HG03175 (cell line): ENCODE results near the gene SHBG.

ENCODE experiments used
- ATAC-seq: cut with Tn5 transposase; IDR thresholded peaks from one replicate; pipeline ENCODE4 v1.9.1; 2021; ENCODE audit warnings: mild to moderate bottlenecking, moderate library complexity; ENCODE audit not compliant: unreplicated experiment

SHBG gene

DNA sequence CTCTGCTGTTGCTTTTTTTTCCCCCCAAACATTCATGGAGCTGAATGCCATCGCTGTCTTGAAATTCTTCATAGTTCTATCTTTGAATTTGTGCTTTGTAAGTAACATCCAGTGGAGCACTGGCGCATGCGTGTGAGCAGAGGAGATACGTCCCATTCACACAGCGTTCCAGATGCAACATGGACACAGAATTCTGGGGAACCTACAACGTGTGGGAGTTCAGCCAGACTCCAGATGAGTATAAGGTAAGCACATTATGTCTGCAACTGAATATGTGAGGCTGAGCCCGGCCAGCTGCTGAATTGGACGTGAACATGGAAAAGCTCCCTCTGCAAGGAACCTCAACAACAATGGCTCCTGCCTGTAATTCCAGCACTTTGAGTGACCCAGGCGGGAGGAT is 16.5 kb downstream of the SHBG start:
- ATAC-seq: no peak

DNA sequence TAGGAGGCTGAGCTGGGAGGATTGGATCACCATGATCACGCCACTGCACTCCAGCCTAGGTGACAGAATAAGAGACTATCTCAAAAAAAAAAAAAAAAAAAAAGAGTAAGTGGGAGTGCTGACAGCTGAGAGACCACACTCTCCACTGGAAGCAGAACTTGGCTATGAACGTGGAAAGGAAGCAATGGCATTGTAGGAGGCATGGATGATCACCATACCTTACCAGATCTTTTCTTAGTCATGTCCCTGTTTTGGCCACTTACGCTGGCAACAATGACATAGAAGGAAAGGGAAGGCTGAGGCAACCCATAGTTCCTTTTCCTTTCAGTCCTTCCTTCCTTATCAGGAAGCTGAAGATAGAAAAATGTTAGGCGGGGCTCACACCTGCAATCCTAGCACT is 17.1 kb downstream of the SHBG start:
- no peak for ATAC-seq

DNA sequence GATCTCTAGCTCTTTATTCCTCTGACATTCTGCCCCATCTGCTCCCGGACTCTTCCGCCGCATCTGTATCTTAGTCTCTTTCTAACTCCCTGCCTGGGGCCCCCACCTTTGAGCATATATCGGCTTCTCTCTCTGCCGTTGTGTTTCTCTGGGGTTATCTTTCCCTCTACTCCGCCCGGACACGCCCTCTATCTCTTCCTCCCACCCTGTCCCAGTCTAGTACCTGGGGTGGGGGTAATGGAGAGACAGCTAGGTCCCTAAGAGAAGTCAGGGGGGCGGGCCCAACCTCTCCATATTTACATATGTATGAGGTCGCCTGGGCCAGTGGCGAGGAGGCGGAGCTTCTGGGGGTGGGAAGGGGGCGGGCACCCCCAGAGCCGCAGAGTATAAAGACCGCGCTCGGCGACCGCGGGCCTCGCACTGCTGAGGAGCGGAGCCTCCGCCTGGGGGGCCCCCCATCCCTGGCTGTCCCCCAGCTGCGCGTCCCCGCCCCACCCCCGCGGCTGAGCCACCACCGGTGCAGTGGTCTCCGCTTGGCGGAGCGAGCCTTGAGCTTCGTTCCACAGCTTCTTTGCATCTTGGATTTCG is 20.7 kb downstream of the SHBG start, which contains the start of gene ATP1B2:
TSS of gene ATP1B2 (plus strand) at position 418 of the 588 bp plus-strand sequence. CDS start 593 bp downstream, outside the sequence.
- no peak for ATAC-seq

DNA sequence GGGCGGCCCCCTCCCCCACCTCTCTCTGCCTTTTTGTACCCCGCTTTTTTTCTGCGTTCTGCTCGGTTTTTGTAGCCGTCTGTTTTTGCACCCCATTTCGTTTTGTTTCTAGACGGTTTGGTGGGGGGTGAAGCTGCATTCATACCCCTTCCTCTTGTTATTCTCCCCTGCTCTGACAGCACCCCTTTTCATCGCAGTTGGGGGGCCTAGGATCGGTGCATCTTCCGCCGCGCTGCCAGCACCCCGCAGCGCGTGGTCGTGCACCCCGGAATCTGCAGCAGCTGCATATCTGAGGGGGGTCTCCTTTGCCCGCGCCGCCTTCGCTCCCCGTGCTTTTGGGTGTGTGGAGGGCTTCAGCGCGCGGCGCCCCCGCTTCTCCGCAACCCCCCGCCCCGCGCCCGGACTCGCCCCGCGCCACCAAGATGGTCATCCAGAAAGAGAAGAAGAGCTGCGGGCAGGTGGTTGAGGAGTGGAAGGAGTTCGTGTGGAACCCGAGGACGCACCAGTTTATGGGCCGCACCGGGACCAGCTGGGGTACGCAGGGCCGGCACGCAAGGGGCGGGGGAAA is 21.2 kb downstream of the SHBG start:
- no peak for ATAC-seq

DNA sequence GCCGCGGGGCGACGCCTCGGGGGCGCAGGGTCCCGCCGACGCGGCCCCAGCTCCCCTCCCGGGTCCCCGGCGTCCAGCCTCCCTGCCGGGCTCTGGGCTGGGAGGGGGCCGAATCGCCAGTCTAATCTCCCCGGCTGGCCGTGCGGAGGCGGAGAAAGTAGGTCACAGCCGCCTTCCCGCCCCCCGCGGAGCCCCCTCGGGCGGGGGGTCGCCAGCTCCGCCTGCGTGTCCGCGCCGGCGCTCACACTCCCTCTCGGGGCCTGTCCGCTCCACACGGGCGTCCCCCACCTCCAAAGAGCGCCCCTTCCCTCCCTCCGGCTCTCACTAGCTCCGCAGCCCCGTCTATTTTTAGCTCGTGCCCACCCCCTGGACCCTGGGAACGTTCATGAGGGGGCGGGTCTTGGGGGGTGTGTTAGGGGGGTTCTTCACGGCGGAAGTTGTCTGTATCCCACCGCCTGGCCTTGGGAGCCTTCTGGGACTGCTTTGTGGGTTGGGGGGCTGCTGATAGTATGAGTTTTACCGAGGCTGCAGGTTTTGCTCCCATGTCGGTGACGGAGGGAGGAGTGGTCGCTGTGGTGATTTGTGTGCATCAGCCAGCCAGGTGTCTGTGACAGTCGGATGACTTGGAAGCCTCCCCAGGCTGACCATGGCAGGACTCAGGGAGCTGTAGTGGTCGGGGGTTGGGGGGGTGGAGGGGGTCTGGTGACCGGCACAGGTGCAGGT is 21.9 kb downstream of the SHBG start:
- no peak for ATAC-seq

DNA sequence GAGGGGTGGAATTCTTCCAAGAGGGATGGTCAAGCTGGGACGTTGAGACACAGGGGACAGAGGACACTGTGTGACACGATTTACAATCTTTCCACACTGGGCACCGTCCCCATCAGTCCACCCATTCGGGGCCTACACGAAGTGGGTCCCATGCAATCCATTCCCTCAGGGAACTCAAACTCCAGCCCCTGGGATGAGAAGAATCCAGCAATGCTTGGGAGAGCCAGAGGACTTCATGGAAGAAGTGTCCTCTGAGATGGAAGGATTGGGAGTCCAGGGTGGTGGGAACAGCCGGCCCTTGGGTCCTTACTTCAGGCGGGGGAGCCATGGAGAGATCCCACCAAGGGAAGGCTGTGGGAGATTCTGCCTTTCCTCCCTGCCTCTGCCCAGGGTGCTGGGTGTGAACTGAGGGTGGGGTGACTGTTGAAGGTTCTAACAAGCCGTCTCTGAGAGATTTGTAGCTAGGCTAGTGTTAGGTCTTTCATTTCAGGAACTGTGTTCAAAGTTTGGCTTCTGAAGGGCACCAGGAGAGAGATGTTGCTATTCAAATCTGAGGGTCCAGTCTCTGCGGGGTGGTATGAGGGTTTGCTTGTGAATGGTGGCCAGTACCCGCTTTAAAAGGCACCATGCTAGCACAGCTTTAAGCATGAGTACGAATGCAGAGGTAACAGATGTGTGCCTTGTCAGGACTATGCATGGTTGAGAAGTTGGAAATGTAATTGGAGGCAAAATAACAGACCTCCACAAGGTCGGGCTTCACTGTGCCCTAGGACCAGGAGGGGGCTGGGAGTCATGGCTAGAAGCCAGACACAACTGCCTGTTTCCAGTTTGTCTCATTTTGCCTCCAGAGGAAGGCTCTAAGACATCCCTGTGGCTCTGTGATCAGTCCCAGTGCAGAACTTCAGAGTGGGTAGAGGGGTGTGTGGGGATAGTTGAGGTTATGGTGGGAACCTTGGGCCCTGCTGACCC is 22.7 kb downstream of the SHBG start:
- no peak for ATAC-seq

DNA sequence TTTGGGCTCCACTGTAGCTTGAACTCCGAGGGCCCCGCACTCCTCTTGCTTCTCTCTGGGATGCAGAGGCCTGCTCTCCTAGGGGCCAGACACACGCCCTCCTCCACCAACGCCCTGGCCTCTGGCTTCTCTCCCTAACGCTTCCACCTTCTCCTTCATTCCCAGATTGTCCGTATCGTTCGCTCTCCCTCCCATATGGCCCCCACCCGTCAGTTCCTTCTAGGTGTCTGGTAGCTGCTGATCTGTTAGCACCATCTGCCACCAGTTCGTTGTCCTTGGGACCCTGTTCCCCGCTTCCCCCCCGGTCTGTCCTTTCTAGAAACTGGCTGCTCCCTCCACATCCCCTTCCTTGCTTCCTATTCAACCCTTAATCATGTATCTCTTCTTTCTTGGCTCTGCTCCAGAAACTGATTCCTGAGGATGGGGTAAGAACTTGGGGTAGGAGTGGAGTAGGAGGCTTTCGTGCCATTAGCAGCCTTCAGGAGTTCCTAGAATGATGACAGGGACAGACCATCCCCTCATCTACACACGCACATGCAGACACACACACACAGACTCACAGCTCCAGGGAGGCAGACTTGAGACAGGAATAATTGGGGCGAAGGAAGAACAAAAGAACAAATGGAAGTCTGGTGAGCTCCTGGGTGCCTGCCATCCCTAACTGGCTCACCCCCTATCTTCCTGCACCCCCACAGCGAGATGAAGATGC is 25.1 kb downstream of the SHBG start:
- ATAC-seq: no peak

DNA sequence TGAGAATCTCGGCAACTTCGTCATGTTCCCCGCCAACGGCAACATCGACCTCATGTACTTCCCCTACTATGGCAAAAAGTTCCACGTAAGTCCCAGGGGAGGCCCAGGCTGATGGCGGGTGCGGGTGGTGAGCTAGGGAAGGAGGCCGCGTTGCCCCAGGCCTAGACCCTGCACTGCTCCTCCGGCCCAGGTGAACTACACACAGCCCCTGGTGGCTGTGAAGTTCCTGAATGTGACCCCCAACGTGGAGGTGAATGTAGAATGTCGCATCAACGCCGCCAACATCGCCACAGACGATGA is 25.6 kb downstream of the SHBG start:
- no peak for ATAC-seq

DNA sequence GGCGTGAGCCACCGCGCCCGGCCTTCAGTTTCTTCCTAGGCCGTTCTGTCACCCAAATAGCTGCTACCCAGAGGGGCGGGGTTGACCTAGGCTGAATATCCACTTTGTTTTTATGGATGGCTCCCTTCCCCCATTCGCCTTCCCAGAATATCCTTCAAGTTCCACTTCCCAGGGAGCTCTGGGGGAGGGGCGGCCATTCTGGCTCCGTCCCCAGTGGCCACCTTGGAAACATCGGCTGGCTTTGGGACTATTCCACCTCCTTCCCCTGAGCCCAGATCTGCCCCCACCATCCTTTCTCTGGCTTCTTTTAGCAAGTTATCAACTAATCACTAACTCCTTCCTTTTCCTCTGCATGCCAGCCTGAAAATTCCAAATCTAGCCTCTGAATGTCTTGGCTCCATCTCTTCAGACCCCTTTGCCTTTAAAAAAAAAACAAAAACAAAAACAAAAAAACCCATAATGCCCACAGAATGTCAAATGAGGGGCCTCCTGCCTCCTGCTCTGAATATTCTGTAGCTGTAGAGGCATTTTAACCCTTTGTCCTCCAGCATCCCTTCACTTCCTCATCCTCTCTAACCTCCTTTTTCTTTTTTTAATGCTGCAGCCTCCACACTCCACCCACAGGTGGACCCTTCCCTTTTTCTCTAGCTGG is 27.1 kb downstream of the SHBG start:
- no peak for ATAC-seq

DNA sequence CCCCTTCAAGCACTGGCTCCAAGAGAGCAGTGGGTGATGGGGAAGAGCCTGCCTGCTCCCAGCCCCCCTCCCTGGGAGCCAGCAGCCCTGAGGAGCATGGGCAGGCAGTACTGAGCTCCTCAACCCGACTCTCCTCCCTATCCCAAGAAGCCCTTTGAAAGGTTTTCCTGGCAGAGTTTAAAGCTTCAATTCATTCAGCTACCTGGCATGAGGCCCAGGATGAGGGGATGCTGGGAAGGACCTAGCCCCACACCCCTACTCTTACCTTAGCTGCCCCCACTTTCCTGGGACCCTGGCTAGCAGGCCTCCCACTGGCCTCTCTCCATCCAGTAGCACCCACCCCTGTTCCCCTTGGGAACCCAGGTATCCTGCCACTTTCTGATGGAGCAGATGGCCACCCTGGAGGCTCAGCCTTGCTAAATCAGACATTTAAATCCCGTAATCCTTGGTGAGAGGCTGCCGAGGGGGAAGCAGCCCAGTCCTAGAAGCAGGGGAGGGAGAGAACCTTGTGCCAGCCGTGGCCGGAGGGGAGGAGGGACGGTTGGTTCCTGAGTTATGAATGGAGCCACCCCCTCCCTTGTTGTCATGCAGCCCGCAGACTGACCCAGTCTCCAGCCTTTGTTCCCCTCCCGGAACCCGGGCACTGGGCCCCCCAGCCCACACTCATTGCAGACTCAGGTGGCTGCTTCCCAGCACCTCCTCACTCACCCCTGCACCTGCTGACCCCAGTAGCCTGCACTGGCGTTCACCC is 37.9 kb downstream of the SHBG start:
- ATAC-seq: no peak

DNA sequence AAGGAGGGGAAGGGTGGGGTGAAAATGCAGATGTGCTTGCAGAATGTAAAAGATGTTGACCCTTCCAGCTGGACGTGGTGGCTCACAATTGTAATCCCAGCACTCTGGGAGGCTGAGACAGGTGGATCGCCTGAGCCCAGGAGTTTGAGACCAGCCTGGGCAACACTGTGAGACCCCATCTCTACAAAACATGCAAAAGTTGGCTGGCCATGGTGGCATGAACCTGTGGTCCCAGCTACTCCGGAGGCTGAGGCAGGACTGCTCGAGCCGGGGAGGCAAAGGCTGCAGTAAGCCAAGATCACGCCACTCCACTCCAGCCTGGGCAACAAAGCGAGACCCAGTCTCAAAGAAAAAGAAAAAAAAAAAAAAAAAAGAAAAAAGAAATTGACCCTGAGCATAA is 38.5 kb downstream of the SHBG start:
- ATAC-seq: no peak

DNA sequence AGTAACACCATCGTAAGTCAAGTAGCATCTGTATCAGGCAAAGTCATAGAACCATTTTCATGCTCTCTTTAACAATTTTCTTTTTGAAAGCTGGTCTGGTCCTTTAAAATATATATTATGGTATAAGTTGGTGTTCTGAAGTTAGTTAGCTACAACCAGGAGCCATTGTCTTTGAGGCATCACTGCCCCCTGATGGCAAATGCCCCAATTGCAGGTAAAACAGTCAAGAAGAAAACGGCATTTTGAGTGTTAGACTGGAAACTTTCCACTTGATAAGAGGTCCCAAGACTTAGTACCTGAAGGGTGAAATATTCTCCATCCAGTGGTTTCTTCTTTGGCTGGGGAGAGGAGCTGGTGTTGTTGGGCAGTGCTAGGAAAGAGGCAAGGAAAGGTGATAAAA is 43.3 kb downstream of the SHBG start:
- no peak for ATAC-seq

DNA sequence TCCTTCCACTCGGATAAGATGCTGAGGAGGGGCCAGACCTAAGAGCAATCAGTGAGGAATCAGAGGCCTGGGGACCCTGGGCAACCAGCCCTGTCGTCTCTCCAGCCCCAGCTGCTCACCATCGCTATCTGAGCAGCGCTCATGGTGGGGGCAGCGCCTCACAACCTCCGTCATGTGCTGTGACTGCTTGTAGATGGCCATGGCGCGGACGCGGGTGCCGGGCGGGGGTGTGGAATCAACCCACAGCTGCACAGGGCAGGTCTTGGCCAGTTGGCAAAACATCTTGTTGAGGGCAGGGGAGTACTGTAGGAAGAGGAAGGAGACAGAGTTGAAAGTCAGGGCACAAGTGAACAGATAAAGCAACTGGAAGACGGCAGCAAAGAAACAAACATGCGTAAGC is 45.0 kb downstream of the SHBG start:
- ATAC-seq: no peak

DNA sequence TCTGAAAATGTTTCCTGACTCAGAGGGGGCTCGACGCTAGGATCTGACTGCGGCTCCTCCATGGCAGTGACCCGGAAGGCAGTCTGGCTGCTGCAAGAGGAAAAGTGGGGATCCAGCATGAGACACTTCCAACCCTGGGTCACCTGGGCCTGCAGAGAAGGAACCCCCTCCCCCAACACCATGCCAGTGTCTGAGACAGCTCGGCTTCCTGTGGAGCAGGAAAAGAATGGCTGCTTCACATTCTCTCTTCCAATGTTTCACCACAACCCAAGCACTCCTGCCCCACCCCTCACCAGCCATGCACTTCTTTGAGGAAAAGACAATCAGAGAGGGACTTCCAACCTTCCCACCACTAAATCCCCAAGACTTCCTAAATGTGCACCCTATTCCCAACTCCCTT is 46.6 kb downstream of the SHBG start:
- ATAC-seq: no peak

DNA sequence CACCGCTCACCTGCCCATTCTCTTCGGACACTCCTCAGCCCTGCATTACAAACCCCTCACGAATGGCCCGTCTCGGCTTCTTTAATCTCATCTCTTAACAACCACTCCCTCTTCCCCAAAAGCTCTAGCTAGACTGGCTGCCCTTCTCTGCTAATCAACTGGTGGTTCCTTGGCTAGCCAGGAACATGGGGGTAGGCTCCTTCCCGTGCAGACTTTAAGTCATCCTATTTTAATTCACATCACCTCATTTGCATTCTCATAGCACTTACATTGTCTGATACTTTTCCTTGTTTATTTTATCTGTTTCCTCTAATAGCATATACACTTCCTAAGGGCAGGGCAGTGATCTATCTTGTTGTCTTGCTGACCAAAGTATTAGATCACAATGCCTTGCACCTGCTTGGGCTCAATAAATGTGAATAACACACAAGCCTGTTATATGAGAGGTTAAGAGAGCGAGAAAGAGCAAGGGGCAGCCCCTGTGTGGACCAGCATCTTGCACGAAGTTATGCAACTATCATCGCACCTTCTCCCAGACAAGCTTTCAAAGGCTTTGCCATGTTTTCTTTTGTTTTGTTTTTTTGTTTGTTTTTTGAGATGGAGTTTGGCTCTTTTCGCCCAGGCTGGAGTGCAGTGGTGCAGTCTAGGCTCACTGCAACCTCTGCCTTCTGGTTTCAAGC is 47.6 kb downstream of the SHBG start:
- no peak for ATAC-seq
